GM06990 (cell line): ENCODE results near the gene PDE12.

Source experiments
- DNase-seq: peaks from one replicate; pipeline ENCODE4 v3.0.0-alpha.2; 2011; ENCODE audit not compliant: insufficient read length; ENCODE audit errors: extremely low read depth
- H3K27me3 ChIP-seq: replicated peaks from 2 replicates; pipeline ENCODE4 v1.6.0; 2011; ENCODE audit warnings: low read length; ENCODE audit not compliant: control insufficient read depth, insufficient read depth
- H3K36me3 ChIP-seq: 2 replicates; pipeline ENCODE4 v1.5.1; 2011; ENCODE audit warnings: low read length; ENCODE audit not compliant: control insufficient read depth, insufficient read depth
- H3K4me3 ChIP-seq: replicated peaks from 2 replicates; pipeline ENCODE4 v1.5.1; 2011; ENCODE audit warnings: low read depth, mild to moderate bottlenecking, control low read depth, low read length
- TF ChIP-seq, protein P1 (sequence below): IDR thresholded peaks from 2 replicates; pipeline ENCODE4 v1.5.1; 2011; ENCODE audit warnings: low read length, control low read depth, mild to moderate bottlenecking, inconsistent platforms; ENCODE audit not compliant: insufficient read depth, poor library complexity, severe bottlenecking

PDE12 gene

DNA sequence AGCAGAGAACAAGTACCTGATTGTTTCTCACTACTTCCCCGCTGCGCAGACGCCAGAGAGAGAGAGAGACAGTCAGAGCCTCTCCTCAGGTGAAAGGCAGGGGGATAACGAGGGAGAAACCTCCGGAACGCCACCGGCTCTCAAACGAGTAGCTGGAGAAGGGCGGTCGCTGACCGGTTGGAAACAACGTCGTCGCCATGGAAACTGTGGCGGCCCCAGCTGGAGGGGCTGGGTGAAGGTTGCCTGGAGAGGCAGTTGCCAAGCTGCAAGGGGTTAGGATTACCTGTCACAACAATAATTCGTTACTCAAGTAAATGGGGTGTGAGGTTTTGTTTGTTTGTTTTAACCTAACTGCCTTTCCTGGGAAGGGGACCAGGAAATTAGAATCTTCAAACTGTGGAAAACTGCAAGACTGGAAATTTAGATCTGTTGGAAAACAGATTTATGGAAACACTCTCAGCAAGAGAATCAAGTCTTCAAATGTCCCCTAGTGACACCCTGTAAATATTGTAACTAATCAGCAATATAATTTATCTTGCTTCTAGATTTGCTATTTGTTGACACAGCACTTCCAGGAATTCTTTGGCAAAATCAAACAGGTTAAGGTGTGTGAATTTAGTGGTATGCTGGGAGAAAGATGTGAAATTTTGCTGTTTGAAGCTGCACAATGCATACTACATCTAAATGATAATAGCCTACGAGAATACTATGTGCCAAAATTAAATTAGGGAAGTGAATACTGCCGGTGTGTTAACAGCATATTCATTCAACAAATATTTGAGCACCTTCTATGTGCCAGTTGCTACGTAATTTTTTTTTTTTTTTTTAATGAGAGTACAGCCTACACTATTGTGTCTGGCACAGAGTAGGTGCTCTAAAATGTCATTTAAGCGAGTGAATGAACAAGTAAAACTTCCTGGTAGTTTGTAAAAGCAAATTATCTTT, 11.6 kb upstream of the PDE12 start, which contains the start of gene DNAH12:
Gene DNAH12 (minus strand): TSS at position 164 of the 945 bp plus-strand sequence. CDS start 1,474 bp downstream, outside the sequence.
- TF ChIP-seq, protein P1, sequence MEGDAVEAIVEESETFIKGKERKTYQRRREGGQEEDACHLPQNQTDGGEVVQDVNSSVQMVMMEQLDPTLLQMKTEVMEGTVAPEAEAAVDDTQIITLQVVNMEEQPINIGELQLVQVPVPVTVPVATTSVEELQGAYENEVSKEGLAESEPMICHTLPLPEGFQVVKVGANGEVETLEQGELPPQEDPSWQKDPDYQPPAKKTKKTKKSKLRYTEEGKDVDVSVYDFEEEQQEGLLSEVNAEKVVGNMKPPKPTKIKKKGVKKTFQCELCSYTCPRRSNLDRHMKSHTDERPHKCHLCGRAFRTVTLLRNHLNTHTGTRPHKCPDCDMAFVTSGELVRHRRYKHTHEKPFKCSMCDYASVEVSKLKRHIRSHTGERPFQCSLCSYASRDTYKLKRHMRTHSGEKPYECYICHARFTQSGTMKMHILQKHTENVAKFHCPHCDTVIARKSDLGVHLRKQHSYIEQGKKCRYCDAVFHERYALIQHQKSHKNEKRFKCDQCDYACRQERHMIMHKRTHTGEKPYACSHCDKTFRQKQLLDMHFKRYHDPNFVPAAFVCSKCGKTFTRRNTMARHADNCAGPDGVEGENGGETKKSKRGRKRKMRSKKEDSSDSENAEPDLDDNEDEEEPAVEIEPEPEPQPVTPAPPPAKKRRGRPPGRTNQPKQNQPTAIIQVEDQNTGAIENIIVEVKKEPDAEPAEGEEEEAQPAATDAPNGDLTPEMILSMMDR = no peak
- no peaks in the 10 kb centered on the region for H3K27me3 ChIP-seq
- no peaks in the 10 kb centered on the region for H3K36me3 ChIP-seq
- DNase-seq = no peak
- H3K4me3 ChIP-seq = no peak within 1 kb of the TSS

DNA sequence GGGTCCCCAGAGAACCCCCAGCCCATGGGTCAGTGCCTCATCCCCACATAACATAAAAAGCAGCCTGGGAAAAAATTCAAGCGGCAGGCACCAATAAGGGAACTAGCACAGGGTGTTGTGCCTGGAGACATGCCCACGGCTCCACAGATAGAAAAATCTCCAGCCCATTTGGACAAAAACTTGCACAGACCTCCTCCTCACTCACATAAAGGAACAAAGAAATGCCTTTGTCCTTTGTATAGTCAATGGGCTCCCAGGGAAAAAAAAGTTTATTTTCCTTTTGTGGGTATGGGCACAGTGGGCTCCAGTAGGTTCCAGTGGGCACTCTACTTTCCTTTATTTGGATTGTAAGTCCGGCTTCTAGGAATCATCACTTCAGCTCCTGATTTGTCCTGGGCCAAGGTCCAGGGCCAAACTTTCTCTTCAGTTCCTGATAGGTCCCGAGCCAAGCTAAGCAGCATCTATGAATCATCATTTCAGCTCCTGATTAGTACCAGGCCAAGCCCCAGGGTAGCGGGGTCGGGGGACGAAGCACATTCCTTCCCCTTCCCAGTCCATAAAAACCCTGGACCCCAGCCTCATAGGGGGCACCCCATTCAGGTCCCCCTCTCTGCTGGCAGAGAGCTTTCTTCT, 10.3 kb upstream of the PDE12 start:
- peaks cover 2% of the 10 kb centered on the region; the same call in 1 of the 2 replicates for H3K36me3 ChIP-seq
- DNase-seq = no peak
- H3K4me3 ChIP-seq = no peak overlapping the region
- TF ChIP-seq, protein P1 = no peak
- H3K27me3 ChIP-seq = no peaks in the 10 kb centered on the region

DNA sequence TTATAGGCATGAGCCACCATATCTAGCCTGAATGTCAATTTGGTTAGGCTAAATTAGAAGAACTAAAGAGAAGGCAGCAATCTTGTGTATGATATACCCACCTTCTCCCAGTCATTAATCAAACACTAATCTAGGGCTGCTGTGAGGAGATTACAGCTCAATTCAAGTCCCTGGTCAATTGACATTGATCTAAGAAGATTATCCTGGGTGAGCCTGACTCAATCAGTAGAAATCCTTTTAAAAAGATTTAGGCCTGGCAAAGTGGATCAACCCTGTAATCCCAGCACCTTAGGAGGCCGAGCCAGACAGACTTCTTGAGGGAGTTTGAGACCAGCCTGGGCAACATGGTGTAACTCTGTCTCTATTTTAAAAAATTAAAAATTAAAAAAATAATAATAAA, 9.5 kb upstream of the PDE12 start:
- TF ChIP-seq, protein P1 = no peak
- Histone ChIP-seq H3K27me3 (no peaks in the 10 kb centered on the region), H3K36me3 (peaks cover 2% of the 10 kb centered on the region; the same call in 1 of the 2 replicates), H3K4me3 (no peak overlapping the region)
- DNase-seq = no peak

GRCh38 chr3:57555306-57555705, 768 bp upstream of the PDE12 start:
- TF ChIP-seq, protein P1 = no peak
- no peaks in the 10 kb centered on the region for H3K27me3 ChIP-seq
- DNase-seq = no peak
- no peaks in the 10 kb centered on the region; the same call in none of the 2 replicates for H3K36me3 ChIP-seq
- H3K4me3 ChIP-seq = peak overlapping the region; percentile 82

GRCh38 chr3:57556459-57557084, 498 bp downstream of the PDE12 start:
- no peak for DNase-seq
- no peaks in the 10 kb centered on the region for H3K27me3 ChIP-seq
- no peaks in the 10 kb centered on the region; the same call in none of the 2 replicates for H3K36me3 ChIP-seq
- TF ChIP-seq, protein P1 = no peak
- peak overlapping the region; percentile 82 for H3K4me3 ChIP-seq
